ENCODE results near the gene NFILZ.

DNA sequence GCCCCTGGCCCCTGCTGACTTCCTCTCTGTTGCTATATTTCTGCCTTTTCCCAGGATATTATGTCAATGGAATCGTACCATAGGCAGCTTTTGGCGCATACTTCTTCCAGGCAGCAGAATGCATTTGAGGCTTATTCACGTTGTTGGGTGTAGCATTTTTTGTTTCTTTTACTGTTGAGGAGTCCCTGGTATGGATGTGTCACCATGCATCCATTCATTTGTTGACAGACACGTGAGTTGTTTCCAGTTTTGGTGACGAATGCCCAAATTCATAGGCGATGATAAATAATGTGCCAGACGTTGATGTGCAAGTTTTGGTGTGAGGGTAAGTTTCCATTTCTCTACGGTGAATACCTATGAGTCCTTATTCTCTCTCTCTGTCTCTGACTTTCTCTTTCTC is 5.0 kb downstream of the NFILZ start:
- no peak for TF ChIP-seq POLR2A (IDR thresholded peaks at IDR 0.05; ENCODE audit: low read length)
- TF ChIP-seq GATA1 (IDR thresholded peaks at IDR 0.05; ENCODE audit: low read depth, low read length) = no peak
